OCI-LY7 (cell line): Measurements from ENCODE around the gene SLC25A11.

Source experiments
- CTCF ChIP-seq: fragments of 200-600 bp; sonication (generic); conservative IDR thresholded peaks from 2 replicates; pipeline ENCODE4 v1.5.1; 2014; ENCODE audit warnings: mild to moderate bottlenecking, antibody characterized with exemption, low read length, moderate library complexity, mixed read lengths
- EZH2phosphoT487 ChIP-seq: fragments of 200-600 bp; sonication (generic); IDR thresholded peaks from 2 replicates; pipeline ENCODE4 v1.6.1; 2018; ENCODE audit warnings: low read depth, borderline replicate concordance, mild to moderate bottlenecking, mixed run types, antibody characterized with exemption, low read length, moderate library complexity, mixed read lengths

GRCh38 chr17:4919511-4920047 is 20.3 kb downstream of the SLC25A11 start:
- TF ChIP-seq CTCF (no peak), EZH2phosphoT487 (no peak)
